Kidney tubule cell (primary cell): Measurements from ENCODE around the gene FCHSD2.
"Not testable (repeated sequence)": the region's sequence is repeated elsewhere in the genome, so short reads cannot be mapped to it uniquely, and the experiment has no call there.

Experiments
- DNase-seq: peaks from one replicate; pipeline ENCODE4 v3.0.0-alpha.2; 2018; ENCODE audit warnings: low spot score

The FCHSD2 gene

GRCh38 chr11:73059915-73060314 is 82.2 kb downstream of the FCHSD2 start:
- no peak for DNase-seq

GRCh38 chr11:73058989-73059674 is 83.0 kb downstream of the FCHSD2 start:
- DNase-seq: no peak

- DNase-seq: no peak
Observed at GRCh38 chr11:73055655-73056354, 86.3 kb downstream of the FCHSD2 start.

- no peak for DNase-seq
Observed at GRCh38 chr11:73055002-73055401, 87.1 kb downstream of the FCHSD2 start.

GRCh38 chr11:73053964-73054363 is 88.2 kb downstream of the FCHSD2 start:
- no peak for DNase-seq

- DNase-seq: no peak
Observed at GRCh38 chr11:73048446-73048845, 93.7 kb downstream of the FCHSD2 start.

- DNase-seq: no peak
Observed at GRCh38 chr11:73047773-73048371, 94.2 kb downstream of the FCHSD2 start.

- no peak for DNase-seq
Observed at GRCh38 chr11:73040046-73040445, 102.1 kb downstream of the FCHSD2 start.

GRCh38 chr11:73034777-73035176 is 107.3 kb downstream of the FCHSD2 start:
- no peak for DNase-seq

GRCh38 chr11:73034331-73034730 is 107.8 kb downstream of the FCHSD2 start:
- no peak for DNase-seq

GRCh38 chr11:73030130-73030529 is 112.0 kb downstream of the FCHSD2 start:
- DNase-seq: no peak

GRCh38 chr11:73029403-73029802 is 112.7 kb downstream of the FCHSD2 start:
- no peak for DNase-seq

GRCh38 chr11:73028611-73029010 is 113.5 kb downstream of the FCHSD2 start:
- DNase-seq: no peak

- not testable (repeated sequence) for DNase-seq
Observed at GRCh38 chr11:73027840-73028239, 114.3 kb downstream of the FCHSD2 start.

- DNase-seq: no peak
Observed at GRCh38 chr11:73024639-73025038, 117.5 kb downstream of the FCHSD2 start.

- DNase-seq: no peak
Observed at GRCh38 chr11:73019996-73020395, 122.1 kb downstream of the FCHSD2 start.

GRCh38 chr11:73019449-73019848 is 122.7 kb downstream of the FCHSD2 start:
- no peak for DNase-seq

GRCh38 chr11:73018856-73019255 is 123.3 kb downstream of the FCHSD2 start:
- no peak for DNase-seq

GRCh38 chr11:73017024-73017751 is 124.9 kb downstream of the FCHSD2 start:
- no peak for DNase-seq

GRCh38 chr11:73013021-73013420 is 129.1 kb downstream of the FCHSD2 start:
- no peak for DNase-seq

GRCh38 chr11:73012121-73012863 is 129.8 kb downstream of the FCHSD2 start:
- no peak for DNase-seq
